ENCODE data around the gene THADA.

- TF ChIP-seq, protein P1, sequence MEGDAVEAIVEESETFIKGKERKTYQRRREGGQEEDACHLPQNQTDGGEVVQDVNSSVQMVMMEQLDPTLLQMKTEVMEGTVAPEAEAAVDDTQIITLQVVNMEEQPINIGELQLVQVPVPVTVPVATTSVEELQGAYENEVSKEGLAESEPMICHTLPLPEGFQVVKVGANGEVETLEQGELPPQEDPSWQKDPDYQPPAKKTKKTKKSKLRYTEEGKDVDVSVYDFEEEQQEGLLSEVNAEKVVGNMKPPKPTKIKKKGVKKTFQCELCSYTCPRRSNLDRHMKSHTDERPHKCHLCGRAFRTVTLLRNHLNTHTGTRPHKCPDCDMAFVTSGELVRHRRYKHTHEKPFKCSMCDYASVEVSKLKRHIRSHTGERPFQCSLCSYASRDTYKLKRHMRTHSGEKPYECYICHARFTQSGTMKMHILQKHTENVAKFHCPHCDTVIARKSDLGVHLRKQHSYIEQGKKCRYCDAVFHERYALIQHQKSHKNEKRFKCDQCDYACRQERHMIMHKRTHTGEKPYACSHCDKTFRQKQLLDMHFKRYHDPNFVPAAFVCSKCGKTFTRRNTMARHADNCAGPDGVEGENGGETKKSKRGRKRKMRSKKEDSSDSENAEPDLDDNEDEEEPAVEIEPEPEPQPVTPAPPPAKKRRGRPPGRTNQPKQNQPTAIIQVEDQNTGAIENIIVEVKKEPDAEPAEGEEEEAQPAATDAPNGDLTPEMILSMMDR (IDR thresholded peaks at IDR 0.05; ENCODE audit: borderline replicate concordance, extremely low read depth, low read length, poor library complexity, severe bottlenecking), result no peak
- no peak for TF ChIP-seq EZH2 (IDR thresholded peaks at IDR 0.05; ENCODE audit: borderline replicate concordance, low read depth, low read length, severe bottlenecking)
Measured at GRCh38 chr2:43537137-43537536, 58.7 kb downstream of the THADA start.
